ENCODE data around the gene CYP26B1.

DNA sequence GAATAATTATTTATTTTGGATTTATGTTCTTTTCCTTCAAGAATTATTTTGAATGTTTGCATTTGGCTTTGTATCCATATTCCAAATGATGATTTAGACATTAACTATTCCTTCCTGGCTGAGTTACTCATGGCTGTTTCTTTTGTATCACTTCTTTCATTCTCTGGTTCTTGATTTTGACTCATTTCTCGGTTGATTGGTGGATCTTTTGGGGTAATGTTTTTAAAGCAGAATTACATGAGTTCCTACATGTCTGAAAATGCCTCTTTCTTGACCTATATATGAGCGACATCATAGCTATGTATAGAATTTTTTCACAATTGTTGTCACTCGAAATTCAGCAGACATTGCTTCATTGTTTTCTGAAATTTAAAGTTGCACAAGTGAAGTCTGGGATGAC, 39.5 kb downstream of the CYP26B1 start:
- TF ChIP-seq, protein P1, sequence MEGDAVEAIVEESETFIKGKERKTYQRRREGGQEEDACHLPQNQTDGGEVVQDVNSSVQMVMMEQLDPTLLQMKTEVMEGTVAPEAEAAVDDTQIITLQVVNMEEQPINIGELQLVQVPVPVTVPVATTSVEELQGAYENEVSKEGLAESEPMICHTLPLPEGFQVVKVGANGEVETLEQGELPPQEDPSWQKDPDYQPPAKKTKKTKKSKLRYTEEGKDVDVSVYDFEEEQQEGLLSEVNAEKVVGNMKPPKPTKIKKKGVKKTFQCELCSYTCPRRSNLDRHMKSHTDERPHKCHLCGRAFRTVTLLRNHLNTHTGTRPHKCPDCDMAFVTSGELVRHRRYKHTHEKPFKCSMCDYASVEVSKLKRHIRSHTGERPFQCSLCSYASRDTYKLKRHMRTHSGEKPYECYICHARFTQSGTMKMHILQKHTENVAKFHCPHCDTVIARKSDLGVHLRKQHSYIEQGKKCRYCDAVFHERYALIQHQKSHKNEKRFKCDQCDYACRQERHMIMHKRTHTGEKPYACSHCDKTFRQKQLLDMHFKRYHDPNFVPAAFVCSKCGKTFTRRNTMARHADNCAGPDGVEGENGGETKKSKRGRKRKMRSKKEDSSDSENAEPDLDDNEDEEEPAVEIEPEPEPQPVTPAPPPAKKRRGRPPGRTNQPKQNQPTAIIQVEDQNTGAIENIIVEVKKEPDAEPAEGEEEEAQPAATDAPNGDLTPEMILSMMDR (IDR thresholded peaks at IDR 0.05 in 8 of 11, conservative IDR thresholded peaks at IDR 0.05 in 3 of 11): no peak
- TF ChIP-seq POLR2A (IDR thresholded peaks at IDR 0.05) (no peak), POLR2AphosphoS5 (IDR thresholded peaks at IDR 0.05) (no peak)

Data from spleen (tissue), 7 donors.